Smooth muscle cell (in vitro differentiated cells): ENCODE results near the gene APBA1. TPM values are rescaled to one million over a fixed set of nuclear protein-coding genes. Genes with fewer than 3 reads are reported as not detected.
A peak's percentile ranks its signal among the peaks of the same experiment; 100 is the strongest.

Experiments
- DNase-seq: peaks from one replicate; lab custom pipeline; 2025; ENCODE audit not compliant: unreplicated experiment; lab: John Stamatoyannopoulos, UW
- H2AFZ ChIP-seq: fragments of 200-600 bp; sonication (generic); 2 replicates; pipeline ENCODE4 v1.6.0; 2016; ENCODE audit warnings: antibody characterized with exemption, low read depth, mild to moderate bottlenecking
- H3F3A ChIP-seq: fragments of 200-600 bp; sonication (generic); 2 replicates; pipeline ENCODE4 v1.6.0; 2017; ENCODE audit warnings: antibody characterized with exemption, low read depth
- H3K27ac ChIP-seq: fragments of 200-600 bp; sonication (generic); 2 replicates; pipeline ENCODE4 v1.5.1; 2016; ENCODE audit warnings: low read depth, mild to moderate bottlenecking
- H3K27me3 ChIP-seq: fragments of 200-600 bp; sonication (generic); 2 replicates; pipeline ENCODE4 v1.6.1; 2016; ENCODE audit warnings: low read depth, mild to moderate bottlenecking
- H3K36me3 ChIP-seq: fragments of 200-600 bp; sonication (generic); 2 replicates; pipeline ENCODE4 v1.5.1; 2016; ENCODE audit warnings: low read depth
- H3K4me1 ChIP-seq: fragments of 200-600 bp; sonication (generic); 2 replicates; pipeline ENCODE4 v1.5.1; 2016; ENCODE audit warnings: low read depth
- H3K4me2 ChIP-seq: fragments of 200-600 bp; sonication (generic); 2 replicates; pipeline ENCODE4 v1.6.0; 2016; ENCODE audit warnings: mild to moderate bottlenecking
- H3K4me3 ChIP-seq: fragments of 200-600 bp; sonication (generic); 2 replicates; pipeline ENCODE4 v1.5.1; 2016; ENCODE audit warnings: mild to moderate bottlenecking
- H3K79me2 ChIP-seq: fragments of 200-600 bp; sonication (generic); 2 replicates; pipeline ENCODE4 v1.6.0; 2016; ENCODE audit warnings: low read depth, mild to moderate bottlenecking
- H3K9ac ChIP-seq: fragments of 200-600 bp; sonication (generic); 2 replicates; pipeline ENCODE4 v1.6.0; 2016; ENCODE audit warnings: low read depth
- H3K9me3 ChIP-seq: fragments of 200-600 bp; sonication (generic); replicated peaks from 2 replicates; pipeline ENCODE4 v1.5.1; 2016; ENCODE audit warnings: low read depth
- H4K20me1 ChIP-seq: fragments of 200-600 bp; sonication (generic); 2 replicates; pipeline ENCODE4 v1.6.0; 2016; ENCODE audit warnings: low read depth
- CTCF ChIP-seq: fragments of 200-600 bp; sonication (generic); IDR thresholded peaks from 2 replicates; pipeline ENCODE4 v1.5.1; 2017; ENCODE audit warnings: borderline replicate concordance, mild to moderate bottlenecking, antibody characterized with exemption; ENCODE audit not compliant: insufficient read depth, poor library complexity, severe bottlenecking
- WGBS: methylation state at CpG from one replicate; pipeline ENCODE4 v1.1.7; 2016; ENCODE audit warnings: low lambda C conversion rate; 5-methylcytosine and 5-hydroxymethylcytosine counted together
- polyA plus RNA-seq: library from polyadenylated mRNA; unstranded; fragments of >200 nt; fragmentation: Nextera tagmentation; extraction: Ambion mirVana; gene quantifications from 2 replicates; pipeline ENCODE4 v1.2.1, GENCODE V29; 2016
- total RNA-seq: library from RNA; depleted of rRNA; stranded (reverse); fragments of >200 nt; gene quantifications from 2 replicates; pipeline ENCODE4 v1.2.3, GENCODE V29; 2014

Gene APBA1
- total and polyA plus RNA-seq, 2 experiments from 2014 or later, result 1.4 to 6.1 TPM

- no peaks in the 10 kb centered on the region for H3K36me3 ChIP-seq
- H2AFZ ChIP-seq, result no peak overlapping the region
- H3K27ac ChIP-seq, result no peak overlapping the region
- no peaks in the 10 kb centered on the region for H3K79me2 ChIP-seq
- peaks cover 30% of the 10 kb centered on the region for H3K27me3 ChIP-seq
- H3K4me1 ChIP-seq, result no peaks in the 10 kb centered on the region
- no peaks in the 10 kb centered on the region for H4K20me1 ChIP-seq
- H3K4me2 ChIP-seq, result no peak overlapping the region
- no peaks in the 10 kb centered on the region for H3K9me3 ChIP-seq
- TF ChIP-seq CTCF, result no peak
- no peak overlapping the region for H3K9ac ChIP-seq
- no peak overlapping the region for H3K4me3 ChIP-seq
- 82% methylated on average over 6 of the region's 6 CpGs for WGBS
- DNase-seq, result no peak
- H3F3A ChIP-seq, result no peaks in the 10 kb centered on the region
Measured at GRCh38 chr9:69579032-69579758, 93.0 kb downstream of the APBA1 start.

- Histone ChIP-seq H4K20me1 (no peaks in the 10 kb centered on the region), H3K79me2 (no peaks in the 10 kb centered on the region), H3K27me3 (peaks cover 30% of the 10 kb centered on the region), H3K9me3 (no peaks in the 10 kb centered on the region), H3K4me3 (no peak overlapping the region), H3K4me1 (no peaks in the 10 kb centered on the region), H3K36me3 (no peaks in the 10 kb centered on the region), H3K9ac (no peak overlapping the region), H3K27ac (no peak overlapping the region), H2AFZ (no peak overlapping the region), H3K4me2 (no peak overlapping the region), H3F3A (no peaks in the 10 kb centered on the region)
- WGBS, result 89% methylated on average over 3 of the region's 3 CpGs
- no peak for TF ChIP-seq CTCF
- DNase-seq, result no peak
Measured at GRCh38 chr9:69578026-69578425, 94.1 kb downstream of the APBA1 start.

GRCh38 chr9:69577123-69577522 is 95.0 kb downstream of the APBA1 start:
- 94% methylated on average over 1 of the region's 1 CpG for WGBS
- no peak overlapping the region for H2AFZ ChIP-seq
- no peaks in the 10 kb centered on the region for H3K4me1 ChIP-seq
- H3K79me2 ChIP-seq, result no peaks in the 10 kb centered on the region
- no peak overlapping the region for H3K4me2 ChIP-seq
- no peak overlapping the region for H3K9ac ChIP-seq
- no peak for DNase-seq
- no peaks in the 10 kb centered on the region for H3K36me3 ChIP-seq
- H4K20me1 ChIP-seq, result no peaks in the 10 kb centered on the region
- no peaks in the 10 kb centered on the region for H3K9me3 ChIP-seq
- H3K27me3 ChIP-seq, result peaks cover 27% of the 10 kb centered on the region
- no peak overlapping the region for H3K27ac ChIP-seq
- H3F3A ChIP-seq, result no peaks in the 10 kb centered on the region
- H3K4me3 ChIP-seq, result no peak overlapping the region
- no peak for TF ChIP-seq CTCF

- TF ChIP-seq CTCF, result no peak
- no peak for DNase-seq
- no peak overlapping the region for H3K9ac ChIP-seq
- H3K27ac ChIP-seq, result no peak overlapping the region
- H3F3A ChIP-seq, result no peaks in the 10 kb centered on the region
- 85% methylated on average over 4 of the region's 4 CpGs for WGBS
- no peaks in the 10 kb centered on the region for H4K20me1 ChIP-seq
- peak overlapping the region; percentile 24 for H3K4me2 ChIP-seq
- H3K9me3 ChIP-seq, result no peaks in the 10 kb centered on the region
- H3K4me1 ChIP-seq, result no peaks in the 10 kb centered on the region
- no peaks in the 10 kb centered on the region for H3K79me2 ChIP-seq
- peaks cover 10% of the 10 kb centered on the region for H3K27me3 ChIP-seq
- no peak overlapping the region for H3K4me3 ChIP-seq
- no peak overlapping the region for H2AFZ ChIP-seq
- no peaks in the 10 kb centered on the region for H3K36me3 ChIP-seq
Measured at GRCh38 chr9:69574057-69574456, 98.1 kb downstream of the APBA1 start.
